Retinal pigment epithelial cell (primary cell): Measurements from ENCODE around the gene KLK7.
"Not testable (repeated sequence)": the region's sequence is repeated elsewhere in the genome, so short reads cannot be mapped to it uniquely, and the experiment has no call there.

Experiments
- DNase-seq: peaks from one replicate; pipeline ENCODE4 v3.0.0-alpha.2; 2010; ENCODE audit warnings: low read depth
- H3K4me3 ChIP-seq: 2 replicates; pipeline ENCODE4 v1.5.1; 2011; ENCODE audit warnings: mild to moderate bottlenecking, low read length, control low read depth, moderate library complexity
- CTCF ChIP-seq: conservative IDR thresholded peaks from 2 replicates; pipeline ENCODE4 v1.5.1; 2011; ENCODE audit warnings: low read depth, low read length, control low read depth, inconsistent platforms

KLK7 gene

DNA sequence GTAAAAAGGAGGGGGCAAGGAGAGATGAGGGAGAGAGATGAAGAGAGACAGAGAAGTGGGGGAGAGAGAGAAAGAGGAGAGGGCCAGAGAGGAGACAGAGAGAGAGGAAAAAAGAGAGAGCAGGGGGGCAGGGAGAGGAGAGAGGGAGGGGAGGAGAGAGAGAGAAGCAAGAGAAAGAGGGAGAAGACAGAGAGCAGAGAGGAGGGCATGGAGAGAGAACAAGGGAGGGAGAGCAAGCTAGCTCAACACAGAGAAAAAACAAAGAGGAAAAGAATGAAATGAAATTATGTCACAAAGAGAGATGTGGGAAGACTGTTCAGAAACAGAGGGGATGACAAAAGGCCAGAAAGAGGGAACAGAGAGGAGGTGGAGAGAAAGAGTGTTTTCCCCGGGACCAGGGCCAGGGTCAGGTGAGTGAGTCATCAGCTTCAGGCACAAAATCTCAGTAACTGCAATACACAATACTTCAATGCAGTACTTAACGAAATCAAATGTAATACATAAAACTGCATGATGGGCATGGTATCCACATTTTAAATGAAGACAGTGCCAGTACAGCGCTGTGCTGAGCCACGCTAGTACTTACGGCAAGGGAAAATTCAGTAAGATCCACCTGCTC is 4.8 kb downstream of the KLK7 start:
- no peak overlapping the region for H3K4me3 ChIP-seq
- no peak for TF ChIP-seq CTCF
- DNase-seq: no peak

GRCh38 chr19:50977626-50978025 is 6.1 kb downstream of the KLK7 start:
- TF ChIP-seq CTCF: no peak
- DNase-seq: no peak
- no peak overlapping the region for H3K4me3 ChIP-seq

- TF ChIP-seq CTCF: no peak
- no peak for DNase-seq
- H3K4me3 ChIP-seq: no peak overlapping the region
These were observed 8.0 kb downstream of the KLK7 start for GRCh38 chr19:50975766-50976165.

GRCh38 chr19:50974702-50975556 is 8.8 kb downstream of the KLK7 start:
- no peak for DNase-seq
- no peak for TF ChIP-seq CTCF

DNA sequence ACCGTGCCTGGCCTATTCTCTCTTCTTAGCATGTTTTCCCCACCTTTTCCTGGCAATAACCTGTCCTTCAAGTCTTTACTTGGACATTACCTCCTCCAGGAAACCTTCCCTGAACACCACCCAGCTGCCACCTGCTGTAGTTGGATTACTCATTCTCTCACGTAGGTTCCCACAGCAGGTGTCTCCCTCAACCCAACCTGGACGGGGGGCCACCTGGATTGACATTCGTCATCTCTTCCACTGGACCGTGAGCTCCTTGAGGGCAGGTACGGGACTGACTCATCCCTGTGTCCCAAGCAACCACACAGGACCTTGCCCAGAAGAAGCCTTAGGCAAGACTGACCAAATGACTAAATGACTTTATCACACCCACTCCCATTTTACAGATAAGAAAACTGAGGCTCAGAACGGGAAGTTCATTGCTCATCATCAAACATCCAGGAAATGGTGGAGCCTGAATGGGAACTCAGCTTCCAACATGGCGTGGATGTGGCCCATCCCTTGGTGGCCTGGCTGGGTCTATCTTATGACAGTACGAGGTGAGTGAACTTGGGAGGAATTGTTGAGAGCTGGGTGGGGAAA is 10.8 kb downstream of the KLK7 start:
- no peak for TF ChIP-seq CTCF
- H3K4me3 ChIP-seq: no peak overlapping the region
- no peak for DNase-seq

More at GRCh38 chr19:50974702-50975556, 8.8 kb downstream of the KLK7 start:
- H3K4me3 ChIP-seq: no peak overlapping the region

GRCh38 chr19:50969810-50970209 is 13.9 kb downstream of the KLK7 start:
- DNase-seq, H3K4me3 ChIP-seq: not testable (repeated sequence)

DNA sequence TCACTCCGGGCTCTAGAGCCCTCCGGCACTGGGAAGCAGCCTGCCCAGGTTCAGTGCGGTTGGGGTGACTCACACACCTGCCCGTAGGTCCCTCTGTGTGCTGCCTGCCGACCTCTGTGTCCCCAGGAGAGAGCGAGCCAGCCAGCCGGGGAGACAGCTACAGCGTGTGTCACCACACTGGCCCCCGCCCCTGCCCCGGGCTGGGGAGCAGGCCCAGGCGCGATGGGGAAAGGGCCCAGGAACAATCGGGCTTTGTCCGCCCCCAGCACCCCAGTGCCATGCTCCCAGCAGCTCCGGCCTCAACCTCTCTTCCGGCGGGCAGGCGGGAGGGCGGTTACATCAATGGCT is 14.3 kb downstream of the KLK7 start, which contains the start of gene KLK6:
Gene KLK6, minus strand, starts transcription at position 179 of the 348 bp plus-strand sequence. CDS start 1,487 bp downstream, outside the sequence.
- no peak for DNase-seq
- TF ChIP-seq CTCF: no peak
- H3K4me3 ChIP-seq: no peak within 1 kb of the TSS
